ENCODE data around the gene WBP2NL.

The WBP2NL gene

DNA sequence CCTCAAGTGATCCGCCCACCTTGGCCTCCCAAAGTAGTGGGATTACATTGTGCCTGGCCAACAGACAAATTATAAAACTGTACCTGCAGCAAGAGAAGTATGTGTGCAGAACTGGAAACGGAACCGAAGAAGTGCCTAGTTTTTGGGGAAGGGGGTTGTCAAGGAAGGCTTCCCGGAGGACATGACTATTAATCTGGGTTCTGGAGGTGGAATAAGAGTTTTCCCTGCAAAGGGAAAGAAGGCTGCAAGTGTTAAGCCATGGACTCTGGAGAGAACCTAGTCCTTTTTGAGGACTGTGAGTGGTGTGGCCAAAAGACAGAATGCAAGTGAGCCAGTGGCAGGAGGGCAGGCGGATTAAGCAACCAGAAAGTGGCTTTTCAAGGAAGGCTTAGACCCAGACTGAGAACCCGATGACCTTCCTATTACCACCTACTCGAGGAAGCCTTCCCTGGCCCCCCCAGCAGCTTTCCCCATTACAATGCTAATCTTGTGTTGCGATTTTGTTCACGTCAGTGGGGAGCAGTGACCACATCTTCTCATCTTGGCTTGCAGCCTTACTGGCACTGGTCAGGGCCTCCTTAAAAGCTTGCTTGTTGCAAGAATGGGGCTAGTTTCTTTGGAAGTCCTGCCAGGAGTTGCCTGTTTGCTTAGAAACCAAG lies 35.0 kb upstream of the WBP2NL start:
- Histone ChIP-seq H3K27me3 (no peaks in the 10 kb centered on the region), H3K4me3 (ENCODE audit: low read depth, low read length) (no peak overlapping the region), H3K4me1 (peaks cover 18% of the 10 kb centered on the region), H3K9me3 (no peaks in the 10 kb centered on the region), H3K36me3 (no peaks in the 10 kb centered on the region)
- no peak for DNase-seq
- TF ChIP-seq, protein P1, sequence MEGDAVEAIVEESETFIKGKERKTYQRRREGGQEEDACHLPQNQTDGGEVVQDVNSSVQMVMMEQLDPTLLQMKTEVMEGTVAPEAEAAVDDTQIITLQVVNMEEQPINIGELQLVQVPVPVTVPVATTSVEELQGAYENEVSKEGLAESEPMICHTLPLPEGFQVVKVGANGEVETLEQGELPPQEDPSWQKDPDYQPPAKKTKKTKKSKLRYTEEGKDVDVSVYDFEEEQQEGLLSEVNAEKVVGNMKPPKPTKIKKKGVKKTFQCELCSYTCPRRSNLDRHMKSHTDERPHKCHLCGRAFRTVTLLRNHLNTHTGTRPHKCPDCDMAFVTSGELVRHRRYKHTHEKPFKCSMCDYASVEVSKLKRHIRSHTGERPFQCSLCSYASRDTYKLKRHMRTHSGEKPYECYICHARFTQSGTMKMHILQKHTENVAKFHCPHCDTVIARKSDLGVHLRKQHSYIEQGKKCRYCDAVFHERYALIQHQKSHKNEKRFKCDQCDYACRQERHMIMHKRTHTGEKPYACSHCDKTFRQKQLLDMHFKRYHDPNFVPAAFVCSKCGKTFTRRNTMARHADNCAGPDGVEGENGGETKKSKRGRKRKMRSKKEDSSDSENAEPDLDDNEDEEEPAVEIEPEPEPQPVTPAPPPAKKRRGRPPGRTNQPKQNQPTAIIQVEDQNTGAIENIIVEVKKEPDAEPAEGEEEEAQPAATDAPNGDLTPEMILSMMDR (IDR thresholded peaks at IDR 0.05; ENCODE audit: low read depth, low read length), result no peak

DNA sequence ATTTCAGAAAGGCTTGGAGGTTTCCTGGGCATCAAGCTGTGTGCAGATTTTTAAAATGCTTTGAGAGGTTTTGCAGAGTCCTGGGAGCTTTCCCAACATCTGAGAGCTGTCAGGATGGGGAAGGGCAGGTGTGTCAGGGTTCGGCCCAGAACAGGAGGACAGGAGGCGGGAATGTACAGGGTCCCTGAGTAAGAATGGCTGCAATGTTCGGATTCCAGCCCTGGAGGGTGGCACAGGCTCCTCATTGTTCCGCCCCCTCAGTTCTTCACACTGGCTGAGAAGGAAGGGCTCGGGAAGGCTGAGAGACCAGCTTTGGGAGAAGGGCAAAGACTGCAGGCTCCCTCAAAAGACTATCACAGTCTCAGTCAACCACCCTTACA lies 34.5 kb upstream of the WBP2NL start:
- Histone ChIP-seq H3K4me1 (peaks cover 23% of the 10 kb centered on the region), H3K9me3 (no peaks in the 10 kb centered on the region), H3K4me3 (ENCODE audit: low read depth, low read length) (no peak overlapping the region), H3K27me3 (no peaks in the 10 kb centered on the region), H3K36me3 (no peaks in the 10 kb centered on the region)
- TF ChIP-seq, protein P1 (IDR thresholded peaks at IDR 0.05; ENCODE audit: low read depth, low read length), result no peak
- no peak for DNase-seq

DNA sequence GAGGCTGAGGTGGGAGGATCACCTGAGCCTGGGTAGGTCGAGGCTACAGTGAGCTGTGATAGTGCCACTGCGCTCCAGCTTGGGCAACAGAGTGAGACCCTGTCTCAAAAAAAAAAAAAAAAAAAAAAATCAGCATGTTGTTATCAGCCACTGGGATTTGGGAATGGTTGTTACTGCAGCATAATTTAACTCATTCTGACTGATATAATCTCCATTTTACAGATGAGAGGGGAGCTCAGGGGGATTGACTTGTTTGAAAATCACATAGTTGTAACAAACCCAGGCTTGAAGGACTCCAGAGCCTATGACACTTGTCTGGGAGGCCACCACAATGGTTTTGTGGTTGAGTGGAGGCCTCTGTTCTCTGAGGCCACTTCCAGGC lies 32.4 kb upstream of the WBP2NL start:
- no peak overlapping the region for H3K4me3 ChIP-seq (ENCODE audit: low read depth, low read length)
- H3K9me3 ChIP-seq, result no peaks in the 10 kb centered on the region
- no peak for DNase-seq
- H3K27me3 ChIP-seq, result no peaks in the 10 kb centered on the region
- TF ChIP-seq, protein P1 (IDR thresholded peaks at IDR 0.05; ENCODE audit: low read depth, low read length), result no peak
- peaks cover 17% of the 10 kb centered on the region for H3K4me1 ChIP-seq
- H3K36me3 ChIP-seq, result no peaks in the 10 kb centered on the region

DNA sequence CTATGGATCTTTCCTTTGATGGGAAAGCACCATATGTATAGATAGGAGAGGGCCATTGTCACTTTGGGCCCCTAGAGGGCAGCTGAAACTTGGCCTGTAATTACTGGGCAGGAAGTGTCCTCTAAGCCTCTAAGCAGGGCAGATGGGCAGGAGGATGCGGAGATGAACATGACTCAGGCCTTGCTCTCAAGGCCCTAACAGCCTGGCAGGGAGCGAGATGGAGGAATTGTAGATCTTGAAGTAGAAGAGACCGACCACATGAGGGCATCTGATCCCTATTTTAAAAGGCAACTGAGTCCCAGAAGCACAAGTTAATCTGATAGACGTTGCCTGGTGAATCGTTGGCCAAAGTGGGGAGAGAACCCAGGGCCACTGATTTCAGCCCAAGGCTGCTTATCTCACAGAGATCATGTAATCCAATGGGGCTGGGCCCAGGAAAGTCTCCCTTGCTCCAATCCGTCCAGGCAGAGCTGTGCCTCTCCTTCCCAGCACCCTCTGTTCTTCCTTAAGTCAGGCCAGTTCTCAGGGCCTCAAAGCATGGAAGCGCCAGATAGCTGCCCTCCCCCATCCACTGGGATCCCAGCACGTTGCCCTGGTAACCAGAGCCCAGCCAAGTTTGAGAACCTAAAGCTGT lies 31.9 kb upstream of the WBP2NL start:
- Histone ChIP-seq H3K4me1 (peaks cover 17% of the 10 kb centered on the region), H3K9me3 (no peaks in the 10 kb centered on the region), H3K27me3 (no peaks in the 10 kb centered on the region), H3K4me3 (ENCODE audit: low read depth, low read length) (no peak overlapping the region), H3K36me3 (no peaks in the 10 kb centered on the region)
- DNase-seq, result peak; percentile 70
- TF ChIP-seq, protein P1 (IDR thresholded peaks at IDR 0.05; ENCODE audit: low read depth, low read length), result peak; percentile 58

DNA sequence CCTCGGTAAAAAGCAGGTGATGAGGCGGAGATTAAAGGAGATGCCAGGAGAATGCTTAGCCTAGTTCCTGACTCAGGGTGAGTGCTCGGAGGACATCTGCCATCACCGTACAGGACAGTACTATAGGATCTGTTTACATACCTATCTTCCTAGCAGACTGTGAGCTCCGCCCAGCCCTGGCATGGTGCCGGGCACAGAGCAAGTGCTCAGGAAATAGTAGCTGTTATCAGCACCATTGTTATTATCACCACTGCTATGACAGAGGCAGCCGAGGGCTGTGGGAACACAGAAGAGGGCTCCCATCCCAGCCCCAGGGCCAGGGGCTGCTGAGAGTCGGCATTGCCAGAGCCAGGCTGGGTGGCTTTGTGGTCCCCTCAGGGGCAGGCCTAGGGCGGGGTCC lies 30.0 kb upstream of the WBP2NL start:
- peak; percentile 75 for DNase-seq
- TF ChIP-seq, protein P1 (IDR thresholded peaks at IDR 0.05; ENCODE audit: low read depth, low read length), result no peak
- Histone ChIP-seq H3K4me1 (peaks cover 17% of the 10 kb centered on the region), H3K9me3 (no peaks in the 10 kb centered on the region), H3K36me3 (no peaks in the 10 kb centered on the region), H3K27me3 (no peaks in the 10 kb centered on the region), H3K4me3 (ENCODE audit: low read depth, low read length) (no peak overlapping the region)

DNA sequence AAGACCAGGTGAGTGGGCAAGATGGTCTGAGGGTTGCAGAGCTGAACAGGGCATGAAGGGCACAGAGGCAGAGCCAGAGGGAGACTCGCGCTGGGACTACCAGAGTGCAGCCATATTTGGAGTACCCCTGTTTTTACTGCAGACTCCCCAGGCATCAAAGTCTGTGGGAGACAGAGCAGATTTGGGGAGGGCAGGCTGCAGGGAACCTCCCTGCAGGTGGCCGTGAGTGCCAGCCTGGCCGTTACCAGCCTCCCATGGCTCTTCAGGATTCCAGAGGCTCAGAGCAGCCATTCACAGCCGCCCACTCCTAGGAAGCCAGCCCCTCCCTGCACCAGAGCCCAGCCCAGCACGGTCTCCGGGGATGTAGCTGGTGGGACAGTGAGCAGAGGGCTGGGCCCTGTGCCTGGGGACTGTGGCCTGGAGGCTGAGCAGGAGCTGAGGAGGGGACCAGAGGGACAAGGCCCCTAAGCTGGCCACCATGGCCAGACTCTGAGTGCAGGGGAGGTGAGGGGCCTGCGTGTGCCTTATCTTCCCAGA lies 29.4 kb upstream of the WBP2NL start, which contains the start of gene SEPTIN3:
TSS of gene SEPTIN3 (plus strand) at position 334 of the 537 bp plus-strand sequence. CDS start 2,050 bp downstream, outside the sequence.
- H3K36me3 ChIP-seq, result no peaks in the 10 kb centered on the region
- TF ChIP-seq, protein P1 (IDR thresholded peaks at IDR 0.05; ENCODE audit: low read depth, low read length), result no peak
- H3K4me3 ChIP-seq (ENCODE audit: low read depth, low read length), result no peak within 1 kb of the TSS
- no peaks in the 10 kb centered on the region for H3K9me3 ChIP-seq
- DNase-seq, result peak; percentile 64
- H3K4me1 ChIP-seq, result peaks cover 17% of the 10 kb centered on the region
- H3K27me3 ChIP-seq, result no peaks in the 10 kb centered on the region

Measured in BE2C (cell line).